GM21576 (cell line): ENCODE results near the gene OR51T1.
"Not testable (repeated sequence)": the region's sequence is repeated elsewhere in the genome, so short reads cannot be mapped to it uniquely, and the experiment has no call there.

ENCODE experiments used
- ATAC-seq: cut with Tn5 transposase; IDR thresholded peaks from one replicate; pipeline ENCODE4 v1.9.1; 2021; ENCODE audit warnings: mild to moderate bottlenecking, moderate library complexity; ENCODE audit not compliant: unreplicated experiment

Gene OR51T1

DNA sequence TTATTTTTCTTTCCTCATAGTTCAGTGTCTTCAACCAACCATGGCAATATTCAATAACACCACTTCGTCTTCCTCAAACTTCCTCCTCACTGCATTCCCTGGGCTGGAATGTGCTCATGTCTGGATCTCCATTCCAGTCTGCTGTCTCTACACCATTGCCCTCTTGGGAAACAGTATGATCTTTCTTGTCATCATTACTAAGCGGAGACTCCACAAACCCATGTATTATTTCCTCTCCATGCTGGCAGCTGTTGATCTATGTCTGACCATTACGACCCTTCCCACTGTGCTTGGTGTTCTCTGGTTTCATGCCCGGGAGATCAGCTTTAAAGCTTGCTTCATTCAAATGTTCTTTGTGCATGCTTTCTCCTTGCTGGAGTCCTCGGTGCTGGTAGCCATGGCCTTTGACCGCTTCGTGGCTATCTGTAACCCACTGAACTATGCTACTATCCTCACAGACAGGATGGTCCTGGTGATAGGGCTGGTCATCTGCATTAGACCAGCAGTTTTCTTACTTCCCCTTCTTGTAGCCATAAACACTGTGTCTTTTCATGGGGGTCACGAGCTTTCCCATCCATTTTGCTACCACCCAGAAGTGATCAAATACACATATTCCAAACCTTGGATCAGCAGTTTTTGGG is at the start of gene OR51T1:
Gene OR51T1, plus strand, starts transcription at position 41 of the 641 bp plus-strand sequence. Its CDS starts 0 bp downstream, at position 41.
- ATAC-seq: no peak

DNA sequence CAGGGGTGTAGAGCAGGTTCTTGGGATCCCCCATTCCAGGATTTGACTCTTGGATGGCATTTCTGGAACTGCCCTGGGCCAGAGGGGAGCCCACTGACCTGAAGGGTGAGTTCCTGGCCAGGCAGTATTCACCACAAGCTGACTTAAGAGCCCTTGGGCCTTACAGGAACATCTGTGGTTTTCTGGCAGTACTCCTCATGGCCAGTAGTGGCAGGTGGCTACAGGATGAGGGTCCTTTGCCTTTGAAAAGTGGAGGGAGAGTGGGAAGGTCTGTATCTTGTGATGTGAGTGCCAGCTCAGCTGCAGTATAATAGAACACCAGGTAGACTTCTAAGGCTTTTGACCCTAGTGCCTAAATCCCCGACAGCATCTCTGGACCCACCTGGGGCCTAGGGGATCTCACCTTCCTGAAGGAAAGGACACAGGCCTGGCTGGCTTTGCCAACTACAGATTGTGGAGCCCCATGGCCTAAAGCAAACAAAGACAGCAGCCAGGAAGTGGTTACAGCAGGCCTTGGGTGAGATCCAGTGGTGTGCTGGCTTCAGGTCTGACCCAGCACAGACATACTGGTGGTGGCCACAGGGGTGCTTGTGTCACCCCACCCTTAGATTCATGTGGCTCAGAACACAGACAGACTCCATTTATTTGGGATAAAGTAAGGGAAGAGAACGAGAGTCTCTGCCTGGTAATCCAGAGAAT is 41.7 kb upstream of the OR51T1 start:
- no peak for ATAC-seq

- no peak for ATAC-seq
Measured at GRCh38 chr11:4848908-4849532, 32.7 kb upstream of the OR51T1 start, which contains the start of gene OR51S1. TSS of gene OR51S1 (minus strand) at chr11:4849208. CDS start at chr11:4849208, 0 bp downstream.

GRCh38 chr11:4851033-4851432 is 30.7 kb upstream of the OR51T1 start:
- ATAC-seq: no peak

DNA sequence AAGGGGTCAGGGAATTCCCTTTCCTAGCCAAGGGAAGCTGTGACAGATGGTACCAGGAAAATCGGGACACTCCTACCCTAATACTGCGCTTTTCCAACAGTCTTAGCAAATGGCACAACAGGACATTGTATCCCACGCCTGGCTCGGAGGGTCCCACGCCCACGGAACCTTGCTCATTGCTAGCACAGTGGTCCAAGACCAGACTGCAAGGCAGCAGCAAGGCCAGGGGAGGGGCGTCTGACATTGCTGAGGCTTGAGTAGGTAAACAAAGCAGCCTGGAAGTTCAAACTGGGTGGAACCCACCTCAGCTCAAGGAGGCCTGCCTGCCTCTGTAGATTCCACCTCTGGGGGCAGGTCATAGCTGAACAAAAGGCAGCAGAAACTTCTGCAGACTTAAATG is 27.4 kb upstream of the OR51T1 start:
- ATAC-seq: not testable (repeated sequence)

DNA sequence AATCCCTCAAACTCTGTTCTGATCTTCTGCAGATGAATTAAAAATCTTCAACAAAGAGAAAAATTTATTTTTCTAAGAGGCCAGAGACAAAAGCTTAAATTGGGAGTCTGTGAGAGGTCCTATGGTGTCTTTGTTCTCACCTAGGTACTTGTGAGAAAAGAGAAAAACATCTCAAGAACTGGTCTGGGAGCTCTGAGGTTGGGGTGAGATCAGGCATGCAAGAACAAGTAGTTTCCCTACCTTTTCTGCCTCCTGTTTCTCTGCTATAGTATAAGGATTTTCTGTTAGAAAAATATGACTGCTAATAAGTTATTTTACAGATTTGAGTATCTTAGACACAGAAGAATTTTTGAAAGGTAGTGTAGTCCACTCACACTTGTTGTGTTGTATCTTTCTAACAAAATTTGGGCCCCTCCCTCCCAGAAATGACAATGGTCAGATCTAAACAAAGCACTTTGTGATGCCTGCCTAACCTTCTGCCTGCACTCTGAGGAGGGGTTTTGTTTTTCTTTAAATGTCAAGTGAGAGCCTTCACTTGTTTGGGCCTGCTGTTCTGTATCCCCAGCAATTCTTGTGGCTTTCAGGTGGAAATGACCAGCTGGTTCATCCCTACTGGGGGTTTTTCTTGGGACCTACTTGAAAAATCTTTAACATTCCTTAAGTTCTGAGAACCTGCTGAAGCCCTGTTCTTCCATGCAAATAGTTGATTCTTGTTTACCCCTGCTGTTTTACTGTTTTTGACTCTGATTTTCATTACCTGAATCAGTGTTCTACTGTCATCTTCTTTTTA is 19.1 kb upstream of the OR51T1 start:
- no peak for ATAC-seq

GRCh38 chr11:4863876-4864275 is 17.8 kb upstream of the OR51T1 start:
- no peak for ATAC-seq

DNA sequence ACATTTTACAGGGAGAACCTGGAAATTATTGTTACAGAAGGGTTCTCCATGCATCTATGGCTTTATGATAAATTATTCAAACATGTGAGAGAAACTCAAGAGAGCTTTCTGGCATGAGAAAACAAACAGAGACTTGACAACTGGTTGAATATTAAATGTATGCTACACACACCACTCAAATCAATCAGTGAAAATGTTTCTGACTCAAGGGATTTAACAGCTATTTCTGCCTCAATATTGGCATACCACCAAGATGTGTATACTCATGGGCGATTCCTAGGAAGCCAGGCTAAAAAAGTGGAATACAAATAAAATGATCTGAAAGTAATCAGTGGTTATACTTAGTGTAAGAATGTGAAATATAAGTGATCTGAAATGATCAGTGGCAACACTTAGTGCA is 15.8 kb upstream of the OR51T1 start:
- no peak for ATAC-seq

- no peak for ATAC-seq
Measured at GRCh38 chr11:4881188-4881587, 512 bp upstream of the OR51T1 start.

GRCh38 chr11:4882543-4882942 is 843 bp downstream of the OR51T1 start:
- ATAC-seq: no peak

DNA sequence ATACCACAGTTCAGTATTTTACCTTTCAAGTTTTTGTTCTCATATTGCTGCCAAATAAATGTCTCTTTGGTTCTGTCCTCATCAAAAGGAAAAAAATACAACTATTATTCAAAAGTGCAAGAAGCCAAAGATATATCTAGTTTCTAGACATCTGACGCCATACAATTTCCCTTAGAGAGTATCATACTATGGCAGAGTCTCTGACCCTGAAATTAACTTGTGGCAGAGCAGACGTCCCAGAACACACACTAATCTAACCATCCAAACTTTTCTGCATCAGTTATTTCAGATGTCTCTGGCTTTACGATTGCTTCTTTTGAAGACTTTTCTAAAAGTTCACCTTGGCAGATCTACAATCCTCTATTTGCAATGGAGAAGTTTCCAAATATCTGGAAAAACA is 2.7 kb downstream of the OR51T1 start:
- ATAC-seq: no peak

GRCh38 chr11:4886186-4886585 is 4.5 kb downstream of the OR51T1 start:
- ATAC-seq: no peak

DNA sequence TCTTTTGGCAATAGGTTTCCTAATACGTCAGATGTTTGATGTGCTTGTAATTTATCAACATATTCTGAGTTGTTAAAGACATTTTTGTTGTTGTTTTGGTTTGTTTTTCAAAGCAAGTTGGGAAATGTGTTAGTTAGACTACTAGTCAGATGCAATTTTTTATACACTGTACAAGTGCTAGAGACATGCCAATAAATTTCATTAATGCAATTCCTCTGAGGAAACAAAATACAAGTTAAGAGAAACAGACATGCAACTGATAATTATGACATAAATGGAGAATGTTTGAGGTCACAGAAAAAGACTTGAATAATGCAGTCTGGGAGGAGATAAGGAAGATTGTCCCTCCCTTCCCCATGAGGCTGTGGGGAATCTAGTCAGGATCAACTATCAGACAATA is 5.9 kb downstream of the OR51T1 start:
- no peak for ATAC-seq

- no peak for ATAC-seq
Measured at GRCh38 chr11:4890279-4890678, 8.6 kb downstream of the OR51T1 start.

DNA sequence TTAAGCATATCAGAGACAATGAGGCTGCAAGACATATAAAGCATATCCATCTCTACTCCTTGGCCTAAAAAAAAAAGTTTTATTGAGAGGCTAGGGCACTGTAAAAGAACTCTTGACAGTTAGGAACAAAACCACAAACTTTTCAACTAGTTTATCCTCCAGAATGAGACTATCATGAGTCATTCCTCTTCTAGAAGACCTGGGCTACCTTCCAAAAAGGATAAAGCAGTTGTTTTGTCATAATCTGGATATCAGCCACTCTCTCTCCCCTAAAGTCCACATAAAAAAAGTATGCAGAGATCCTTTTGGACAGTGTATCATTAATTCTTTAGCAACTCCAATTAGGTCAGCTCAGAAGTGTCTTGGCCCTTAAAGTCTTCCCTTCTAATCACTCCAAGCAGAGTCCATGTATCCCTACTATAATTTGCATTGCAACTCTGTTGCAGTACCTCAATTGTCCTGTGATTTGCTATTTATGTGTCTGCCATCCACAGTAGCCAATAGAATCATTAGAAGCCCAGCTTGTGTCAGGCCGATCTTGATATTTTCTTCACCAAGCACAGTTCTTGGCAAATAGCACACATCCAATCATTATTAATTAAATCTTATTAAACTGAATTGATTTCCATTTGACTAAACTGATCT is 10.4 kb downstream of the OR51T1 start:
- ATAC-seq: no peak

DNA sequence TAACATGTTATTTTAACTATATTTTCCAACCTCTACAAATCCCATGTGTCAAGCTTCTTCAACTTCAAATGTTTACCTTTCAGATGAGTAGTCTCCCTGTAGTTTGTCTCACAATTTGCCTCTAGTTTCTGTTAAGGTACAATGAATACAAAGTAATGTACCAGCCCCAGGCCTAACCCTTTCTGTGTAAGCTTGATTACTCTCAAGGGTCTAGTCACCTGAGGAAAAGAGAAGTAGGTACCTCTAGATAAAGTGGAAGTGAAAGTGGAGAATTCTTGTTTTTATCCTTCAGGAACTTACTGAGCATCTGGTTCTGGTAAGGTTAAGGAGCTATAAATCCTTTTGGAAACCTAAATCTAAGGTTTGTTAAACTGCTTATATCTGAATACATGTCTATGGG is 21.8 kb downstream of the OR51T1 start, which contains the start of gene OR51A7:
Gene OR51A7, plus strand, starts transcription at position 300 of the 400 bp plus-strand sequence. CDS start 3,587 bp downstream, outside the sequence.
- no peak for ATAC-seq

DNA sequence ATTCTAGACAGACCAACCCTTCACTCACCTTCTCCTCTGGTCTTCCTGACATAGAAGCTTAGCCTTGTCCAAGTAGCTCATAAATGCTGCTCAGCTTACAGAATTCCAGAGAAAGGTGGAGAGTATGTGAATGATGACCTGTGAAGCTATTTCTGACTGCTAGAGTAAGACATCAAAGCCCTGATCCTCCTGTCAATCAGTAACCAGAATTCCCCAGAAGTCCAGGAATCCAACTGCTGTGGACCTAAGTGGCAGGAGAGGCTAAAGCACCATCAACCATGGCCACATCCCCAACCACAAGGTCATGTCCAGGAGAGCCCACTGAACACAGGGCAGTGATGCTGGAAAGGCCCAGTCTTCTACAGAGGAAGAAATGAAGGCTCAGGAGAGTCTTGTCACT is 34.9 kb downstream of the OR51T1 start:
- no peak for ATAC-seq

GRCh38 chr11:4919250-4919649 is 37.5 kb downstream of the OR51T1 start, which contains the start of gene OR51G2:
TSS of gene OR51G2 (minus strand) at chr11:4919350. CDS start at chr11:4915663, 3,687 bp downstream.
- ATAC-seq: no peak

DNA sequence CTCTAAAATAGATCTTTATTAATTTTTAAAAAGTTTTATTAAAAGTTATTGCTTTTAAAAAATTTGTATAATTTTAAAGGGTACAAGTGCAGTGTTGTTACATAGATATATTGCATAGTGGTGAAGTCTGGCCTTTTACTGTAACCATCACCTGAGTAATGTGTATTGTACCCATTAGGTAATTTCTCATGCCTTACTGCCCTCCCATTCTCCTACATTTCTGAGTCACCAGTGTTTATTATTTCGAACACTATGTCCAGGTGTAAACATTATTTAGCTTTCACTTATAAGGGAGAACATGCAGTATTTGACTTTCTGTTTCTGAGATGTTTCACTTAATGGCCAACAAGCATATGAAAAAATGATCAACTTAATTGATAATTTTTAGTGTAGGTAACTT is 40.1 kb downstream of the OR51T1 start:
- ATAC-seq: no peak

DNA sequence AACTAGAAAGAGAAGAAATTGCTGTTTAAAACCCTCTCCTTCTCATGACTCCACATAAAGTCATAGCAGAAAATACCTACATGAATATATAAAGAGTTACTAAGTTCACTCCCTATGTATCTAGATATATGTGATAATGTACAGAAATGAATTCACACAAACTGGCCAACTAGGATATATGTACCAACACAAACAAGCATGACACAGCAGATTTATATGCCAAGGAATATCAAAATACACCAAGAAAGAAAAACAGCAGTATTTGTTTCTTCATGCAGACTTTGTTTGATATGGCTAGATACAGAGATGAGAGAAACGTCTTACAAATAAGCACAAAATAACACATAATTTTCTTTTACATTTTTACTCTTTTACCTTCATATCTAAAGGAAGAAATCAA is 40.6 kb downstream of the OR51T1 start:
- no peak for ATAC-seq

GRCh38 chr11:4924239-4924638 is 42.5 kb downstream of the OR51T1 start, which contains the start of gene OR51G1:
TSS of gene OR51G1 (minus strand) at chr11:4924339. CDS start at chr11:4924339, 0 bp downstream.
- no peak for ATAC-seq
